GM12875 (cell line): ENCODE results near the gene ABCB1.
"Not testable (repeated sequence)": the region's sequence is repeated elsewhere in the genome, so short reads cannot be mapped to it uniquely, and the experiment has no call there.

Experiments used
- H3K4me3 ChIP-seq: one replicate; pipeline ENCODE4 v1.5.1; 2011; ENCODE audit warnings: low read depth, low read length, control low read depth
- TF ChIP-seq, protein P1 (sequence below): IDR thresholded peaks from 2 replicates; pipeline ENCODE4 v1.5.1; 2011; ENCODE audit warnings: low read depth, mild to moderate bottlenecking, control low read depth, inconsistent platforms, low read length, moderate library complexity, borderline replicate concordance; ENCODE audit not compliant: insufficient read depth

Gene ABCB1

DNA sequence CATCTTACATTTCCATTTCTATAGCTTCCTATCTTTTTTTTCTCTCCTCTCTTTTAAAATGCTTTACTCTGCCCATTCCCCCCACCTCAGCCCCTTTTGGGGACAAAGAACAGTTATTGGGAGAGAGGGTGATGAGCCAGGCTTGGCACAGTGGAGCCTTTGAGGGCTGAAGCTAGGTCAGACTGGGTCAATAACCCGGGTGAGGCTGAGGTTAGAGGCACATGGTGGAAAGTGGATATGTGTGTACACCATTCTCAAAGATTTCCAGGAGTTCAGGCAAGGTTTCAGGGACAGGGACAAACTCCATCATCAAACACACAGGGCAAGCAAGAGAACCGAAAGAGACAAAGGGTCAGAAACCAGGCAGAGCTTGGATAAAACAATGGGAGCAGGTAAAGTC, 136.7 kb downstream of the ABCB1 start:
- H3K4me3 ChIP-seq: no peak overlapping the region
- TF ChIP-seq, protein P1, sequence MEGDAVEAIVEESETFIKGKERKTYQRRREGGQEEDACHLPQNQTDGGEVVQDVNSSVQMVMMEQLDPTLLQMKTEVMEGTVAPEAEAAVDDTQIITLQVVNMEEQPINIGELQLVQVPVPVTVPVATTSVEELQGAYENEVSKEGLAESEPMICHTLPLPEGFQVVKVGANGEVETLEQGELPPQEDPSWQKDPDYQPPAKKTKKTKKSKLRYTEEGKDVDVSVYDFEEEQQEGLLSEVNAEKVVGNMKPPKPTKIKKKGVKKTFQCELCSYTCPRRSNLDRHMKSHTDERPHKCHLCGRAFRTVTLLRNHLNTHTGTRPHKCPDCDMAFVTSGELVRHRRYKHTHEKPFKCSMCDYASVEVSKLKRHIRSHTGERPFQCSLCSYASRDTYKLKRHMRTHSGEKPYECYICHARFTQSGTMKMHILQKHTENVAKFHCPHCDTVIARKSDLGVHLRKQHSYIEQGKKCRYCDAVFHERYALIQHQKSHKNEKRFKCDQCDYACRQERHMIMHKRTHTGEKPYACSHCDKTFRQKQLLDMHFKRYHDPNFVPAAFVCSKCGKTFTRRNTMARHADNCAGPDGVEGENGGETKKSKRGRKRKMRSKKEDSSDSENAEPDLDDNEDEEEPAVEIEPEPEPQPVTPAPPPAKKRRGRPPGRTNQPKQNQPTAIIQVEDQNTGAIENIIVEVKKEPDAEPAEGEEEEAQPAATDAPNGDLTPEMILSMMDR: no peak

GRCh38 chr7:87460444-87460843, 140.2 kb downstream of the ABCB1 start:
- not testable (repeated sequence) for H3K4me3 ChIP-seq

GRCh38 chr7:87459941-87460340, 140.7 kb downstream of the ABCB1 start:
- no peak overlapping the region for H3K4me3 ChIP-seq
- TF ChIP-seq, protein P1: no peak

- TF ChIP-seq, protein P1: no peak
- no peak overlapping the region for H3K4me3 ChIP-seq
Measured at GRCh38 chr7:87458148-87458547, 142.5 kb downstream of the ABCB1 start.

DNA sequence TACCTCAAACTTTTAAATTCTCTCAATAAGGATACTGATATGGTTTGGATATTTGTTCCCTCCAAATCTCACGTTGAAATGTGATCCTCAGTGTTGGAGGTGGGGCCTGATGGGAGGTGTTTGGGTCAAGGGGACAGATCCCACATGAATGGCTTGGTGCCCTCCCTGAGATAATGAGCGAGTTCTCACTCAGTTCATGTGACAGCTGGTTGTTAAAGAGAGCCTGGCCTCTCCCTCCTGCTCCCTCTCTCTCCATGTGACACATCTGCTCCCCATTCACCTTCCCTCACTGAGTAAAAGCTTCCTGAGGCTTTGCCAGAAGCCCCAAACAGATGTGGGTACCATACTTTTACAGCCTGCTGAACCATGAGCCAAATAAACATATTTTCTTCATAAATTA, 144.4 kb downstream of the ABCB1 start:
- TF ChIP-seq, protein P1: no peak
- H3K4me3 ChIP-seq: no peak overlapping the region
